ENCODE data around the gene PXMP2.
"Not testable (repeated sequence)": the region's sequence is repeated elsewhere in the genome, so short reads cannot be mapped to it uniquely, and the experiment has no call there.

Gene PXMP2

GRCh38 chr12:132660052-132660451 is 27.3 kb upstream of the PXMP2 start:
- DNase-seq (ENCODE audit: low spot score) = no peak

GRCh38 chr12:132660996-132661395 is 26.4 kb upstream of the PXMP2 start:
- DNase-seq (ENCODE audit: low spot score) = no peak

GRCh38 chr12:132661972-132662371 is 25.4 kb upstream of the PXMP2 start:
- no peak for DNase-seq (ENCODE audit: low spot score)

GRCh38 chr12:132662901-132663755 is 24.3 kb upstream of the PXMP2 start:
- no peak for DNase-seq (ENCODE audit: low spot score)

- no peak for DNase-seq (ENCODE audit: low spot score)
These were observed 22.9 kb upstream of the PXMP2 start for GRCh38 chr12:132664206-132665148.

GRCh38 chr12:132665149-132665491 is 22.3 kb upstream of the PXMP2 start:
- DNase-seq (ENCODE audit: low spot score) = no peak

GRCh38 chr12:132665794-132666193 is 21.6 kb upstream of the PXMP2 start:
- no peak for DNase-seq (ENCODE audit: low spot score)

GRCh38 chr12:132668191-132669088 is 18.9 kb upstream of the PXMP2 start:
- DNase-seq (ENCODE audit: low spot score) = no peak

- DNase-seq (ENCODE audit: low spot score) = peak; percentile 5
These were observed 18.1 kb upstream of the PXMP2 start for GRCh38 chr12:132669166-132669879.

- no peak for DNase-seq (ENCODE audit: low spot score)
These were observed 15.3 kb upstream of the PXMP2 start for GRCh38 chr12:132672116-132672515.

GRCh38 chr12:132672678-132673077 is 14.7 kb upstream of the PXMP2 start:
- no peak for DNase-seq (ENCODE audit: low spot score)

GRCh38 chr12:132673288-132674179 is 13.9 kb upstream of the PXMP2 start:
- DNase-seq (ENCODE audit: low spot score) = no peak

- no peak for DNase-seq (ENCODE audit: low spot score)
These were observed 12.8 kb upstream of the PXMP2 start for GRCh38 chr12:132674561-132674960.

- DNase-seq (ENCODE audit: low spot score) = no peak
These were observed 11.5 kb upstream of the PXMP2 start for GRCh38 chr12:132675757-132676432.

- DNase-seq (ENCODE audit: low spot score) = no peak
These were observed 9.9 kb upstream of the PXMP2 start for GRCh38 chr12:132677492-132677891.

- DNase-seq (ENCODE audit: low spot score) = no peak
These were observed 2.0 kb upstream of the PXMP2 start for GRCh38 chr12:132685400-132685799.

GRCh38 chr12:132686825-132687210 is 569 bp upstream of the PXMP2 start:
- DNase-seq (ENCODE audit: low spot score) = no peak

GRCh38 chr12:132689227-132689626 is 1.8 kb downstream of the PXMP2 start:
- DNase-seq (ENCODE audit: low spot score) = no peak

- DNase-seq (ENCODE audit: low spot score) = no peak
These were observed 2.7 kb downstream of the PXMP2 start for GRCh38 chr12:132690112-132690511.

- not testable (repeated sequence) for DNase-seq (ENCODE audit: low spot score)
These were observed 4.6 kb downstream of the PXMP2 start for GRCh38 chr12:132692030-132692429.
